ENCODE data around the gene DNMT3A.

The DNMT3A gene

DNA sequence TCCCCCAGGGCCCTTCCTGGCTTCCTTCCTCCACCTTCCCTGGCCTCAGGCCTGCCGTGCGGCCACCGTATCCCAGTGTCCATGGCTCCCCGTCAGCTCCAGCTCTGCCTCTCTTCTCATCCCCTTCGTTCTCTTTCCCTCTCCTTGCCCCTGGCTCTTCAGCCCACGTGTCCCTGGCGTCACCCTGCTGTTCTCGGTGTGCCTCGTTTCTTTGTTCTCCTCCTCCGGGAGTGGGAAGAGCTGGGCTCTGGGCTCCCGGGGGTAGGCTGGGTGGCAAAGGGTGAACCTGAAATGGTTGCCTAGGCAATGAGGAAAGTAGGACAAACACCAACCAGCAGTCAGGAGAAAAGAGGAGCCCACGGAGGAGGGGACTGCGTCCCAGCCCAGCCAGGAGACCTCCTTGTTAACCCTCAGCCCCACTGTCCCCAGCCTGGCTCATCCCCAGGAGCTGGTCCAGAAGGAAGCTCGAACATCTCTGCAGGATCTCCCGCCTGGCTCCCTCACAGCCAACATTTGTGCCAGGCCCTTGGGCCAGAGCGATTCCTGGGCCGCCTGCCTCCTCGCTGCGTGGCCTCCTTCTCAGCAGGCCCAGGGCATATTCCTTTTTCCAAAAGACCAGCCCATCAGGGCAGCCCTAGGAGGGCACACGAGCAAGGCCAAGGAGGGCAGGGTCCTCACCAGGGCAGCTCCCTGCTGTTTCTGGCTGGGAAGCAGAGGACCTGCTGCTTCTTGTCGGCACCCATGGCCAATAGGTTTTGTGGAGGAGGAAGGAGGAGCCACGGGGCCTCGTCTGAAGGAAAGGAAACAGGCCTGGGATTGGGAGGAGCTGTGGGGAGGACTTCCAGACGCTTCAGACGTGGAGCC is 30.9 kb upstream of the DNMT3A start:
- no peak for DNase-seq

- no peak for DNase-seq
Observed at GRCh38 chr2:25371253-25372241, 29.8 kb upstream of the DNMT3A start.

GRCh38 chr2:25369876-25370275 is 28.2 kb upstream of the DNMT3A start:
- no peak for DNase-seq

GRCh38 chr2:25369439-25369838 is 27.7 kb upstream of the DNMT3A start:
- no peak for DNase-seq

- no peak for DNase-seq
Observed at GRCh38 chr2:25368660-25369059, 26.9 kb upstream of the DNMT3A start.

DNA sequence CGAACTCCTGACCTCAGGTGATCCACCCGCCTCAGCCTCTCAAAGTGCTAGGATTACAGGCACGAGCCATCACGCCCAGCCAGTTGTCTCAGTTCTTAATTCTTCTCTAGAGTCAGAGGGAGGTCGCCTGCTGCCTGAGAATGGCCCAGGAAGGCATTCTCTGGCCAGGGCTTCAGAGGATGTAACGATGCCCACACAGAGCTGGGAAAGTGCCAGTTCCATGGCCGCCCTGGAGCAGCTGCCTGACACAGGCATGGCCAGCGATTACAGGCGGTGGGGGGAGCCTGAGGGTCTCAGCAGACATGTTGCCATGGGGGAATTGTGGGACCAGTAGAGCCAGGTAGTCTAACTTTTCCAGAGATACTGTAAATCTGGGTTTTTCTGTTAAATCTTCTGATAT is 25.6 kb upstream of the DNMT3A start:
- no peak for DNase-seq

DNA sequence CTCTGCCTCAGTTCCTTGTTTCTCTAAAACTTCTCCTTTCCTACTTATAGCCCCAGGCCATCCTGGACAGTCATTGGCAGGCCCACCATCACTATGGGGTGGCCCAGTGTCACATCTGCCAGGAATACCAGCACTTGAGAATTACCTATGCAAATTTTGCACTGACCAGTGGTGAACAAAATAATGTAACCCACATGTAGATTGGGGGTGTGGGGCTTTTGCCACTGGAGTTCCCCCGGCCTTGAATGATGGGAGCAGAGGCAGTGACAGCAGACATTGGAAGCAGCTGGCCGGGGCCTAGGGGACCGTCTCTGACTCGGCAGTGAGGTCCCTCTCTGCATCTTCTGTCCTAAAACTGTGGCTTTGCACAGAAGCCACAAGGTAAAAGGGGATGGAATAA is 24.9 kb upstream of the DNMT3A start:
- no peak for DNase-seq

GRCh38 chr2:25365241-25365640 is 23.5 kb upstream of the DNMT3A start:
- DNase-seq: no peak

DNA sequence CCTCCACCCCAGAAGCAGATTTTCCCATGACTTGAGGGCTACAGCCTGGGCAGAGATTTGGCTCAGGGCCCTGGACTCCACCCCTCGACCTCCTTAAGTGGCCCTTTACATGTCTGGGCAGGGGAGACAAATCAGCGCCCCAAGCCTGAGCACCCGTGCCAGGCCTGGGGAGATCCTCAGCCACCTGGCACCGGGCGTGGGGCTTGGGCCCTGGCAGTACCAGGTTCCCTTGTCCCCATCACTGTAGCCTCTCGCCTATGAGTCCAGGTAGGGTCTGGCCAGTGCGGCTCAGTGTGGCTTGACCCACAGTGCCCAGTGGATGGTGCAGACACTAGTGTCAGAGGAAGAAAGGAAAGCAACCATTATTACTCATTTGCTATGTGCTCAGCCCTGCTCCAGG is 22.0 kb upstream of the DNMT3A start:
- no peak for DNase-seq

- DNase-seq: no peak
Observed at GRCh38 chr2:25362434-25363145, 20.9 kb upstream of the DNMT3A start.

GRCh38 chr2:25362049-25362433 is 20.3 kb upstream of the DNMT3A start:
- DNase-seq: peak; percentile 80 to 97

GRCh38 chr2:25361261-25362048 is 19.7 kb upstream of the DNMT3A start:
- no peak for DNase-seq

GRCh38 chr2:25358836-25359235 is 17.1 kb upstream of the DNMT3A start:
- DNase-seq: no peak

- no peak for DNase-seq
Observed at GRCh38 chr2:25358249-25358815, 16.6 kb upstream of the DNMT3A start.

DNA sequence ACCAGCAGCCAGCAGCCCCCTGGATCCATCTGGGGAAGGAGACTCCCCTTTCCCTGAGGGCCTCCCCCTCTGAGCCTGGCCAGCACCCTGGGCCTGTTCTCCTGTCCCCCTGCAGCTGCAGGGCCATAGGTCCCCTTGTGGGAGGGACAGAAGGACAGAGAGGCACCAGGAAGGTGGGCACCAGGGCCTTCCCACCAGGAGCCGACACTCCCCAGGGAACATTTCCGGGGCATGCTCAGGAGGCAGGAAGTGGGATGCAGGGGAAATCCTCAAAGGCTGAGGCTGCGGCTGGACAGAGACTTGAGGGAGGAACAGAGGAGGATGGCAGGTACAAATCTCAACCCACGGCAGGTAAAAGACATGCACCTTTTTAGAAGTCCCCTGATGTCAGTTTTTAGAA is 14.4 kb upstream of the DNMT3A start:
- no peak for DNase-seq

DNA sequence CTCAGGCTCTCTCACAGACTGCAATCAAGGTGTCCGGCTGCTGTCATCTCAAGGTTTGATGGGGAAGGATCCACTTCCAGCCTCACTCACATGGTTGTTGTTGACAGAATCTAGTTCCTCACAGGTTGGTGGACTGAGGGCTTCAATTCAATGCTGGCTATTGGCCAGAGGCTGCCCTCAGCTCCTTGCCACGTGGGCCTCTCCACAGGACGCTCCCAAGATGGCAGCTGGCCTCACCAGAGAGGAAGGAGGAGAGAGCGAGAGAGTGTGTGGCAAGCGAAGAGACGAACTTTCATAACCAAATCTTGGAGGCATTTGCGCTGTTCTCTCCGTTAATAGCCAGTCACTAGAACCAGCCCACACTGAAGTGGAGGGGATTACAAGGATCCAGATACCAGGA is 13.5 kb upstream of the DNMT3A start:
- DNase-seq: no peak

- no peak for DNase-seq
Observed at GRCh38 chr2:25354116-25354515, 12.4 kb upstream of the DNMT3A start.

DNA sequence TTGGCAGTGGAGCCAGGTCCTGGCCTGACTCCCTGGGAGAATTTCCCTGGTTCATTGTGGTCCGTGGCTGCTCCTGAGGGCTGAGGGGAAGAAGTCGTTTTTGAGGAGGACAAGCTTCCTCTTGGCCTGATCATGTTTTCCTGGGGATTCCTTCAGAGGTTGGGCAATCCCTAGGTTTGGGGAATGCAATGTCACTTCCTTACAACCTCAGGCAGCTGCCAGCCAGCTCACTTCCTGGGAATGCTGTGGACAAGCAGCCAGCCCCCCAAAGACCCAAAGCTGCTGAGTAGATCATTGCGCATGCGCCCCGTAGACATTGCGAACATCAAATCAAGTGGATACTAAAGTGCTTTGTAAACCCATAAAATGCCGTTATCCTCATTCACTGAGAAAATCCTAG is 7.7 kb upstream of the DNMT3A start:
- no peak for DNase-seq

- no peak for DNase-seq
Observed at GRCh38 chr2:25347846-25348245, 6.1 kb upstream of the DNMT3A start.

DNA sequence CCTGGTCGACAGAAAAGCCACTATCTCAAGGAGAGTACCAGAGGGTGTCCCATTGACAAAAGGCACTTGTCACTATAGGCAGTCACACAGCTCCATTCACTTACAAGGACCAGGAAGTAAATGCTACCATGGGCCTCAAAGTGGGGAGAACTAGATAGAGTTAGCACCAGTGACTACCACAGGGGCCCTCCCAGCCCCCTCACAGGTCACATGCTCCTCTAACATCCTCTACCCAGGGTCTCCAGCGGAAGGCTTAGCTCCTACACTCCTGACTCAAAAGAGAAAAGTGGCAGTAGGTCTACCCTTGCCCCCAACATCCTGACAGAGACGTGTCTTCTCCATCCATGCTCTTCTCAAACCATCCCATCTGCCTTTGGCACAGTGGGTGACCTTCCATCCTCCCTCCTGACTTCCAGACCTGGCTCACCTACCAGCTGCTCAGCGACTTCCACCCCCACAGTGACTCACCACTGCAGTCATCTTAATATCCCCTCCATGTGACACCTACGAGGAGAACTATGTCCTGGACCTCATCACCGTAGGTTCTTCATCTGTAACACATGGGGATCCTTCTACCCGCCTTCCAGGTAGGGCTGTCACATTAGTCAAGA is 5.6 kb upstream of the DNMT3A start:
- DNase-seq: no peak

GRCh38 chr2:25343187-25343825 is 1.6 kb upstream of the DNMT3A start:
- DNase-seq: no peak

Measured in NCI-H187 (cell line).